Keratinocyte (primary cell): ENCODE data around the gene WFDC2.

Experiments
- CTCF ChIP-seq, 3 experiments: IDR thresholded peaks in 1 of 3; conservative IDR thresholded peaks in 1 of 3; optimal IDR thresholded peaks in 1 of 3; 2 replicates in 2 of 3; 3 replicates in 1 of 3; pipeline versions ENCODE3 to v1.5.1; 2011; ENCODE audit warnings: low read length in 3 of 3, mild to moderate bottlenecking in 3 of 3, moderate library complexity in 2 of 3, control low read depth in 1 of 3, inconsistent platforms in 1 of 3; ENCODE audit not compliant: insufficient read depth in 2 of 3; ENCODE audit errors: extremely low read depth in 1 of 3
- EZH2 ChIP-seq: IDR thresholded peaks from one replicate; pipeline ENCODE4 v1.6.1; 2012; ENCODE audit warnings: inconsistent platforms, mild to moderate bottlenecking, low read length, moderate library complexity

DNA sequence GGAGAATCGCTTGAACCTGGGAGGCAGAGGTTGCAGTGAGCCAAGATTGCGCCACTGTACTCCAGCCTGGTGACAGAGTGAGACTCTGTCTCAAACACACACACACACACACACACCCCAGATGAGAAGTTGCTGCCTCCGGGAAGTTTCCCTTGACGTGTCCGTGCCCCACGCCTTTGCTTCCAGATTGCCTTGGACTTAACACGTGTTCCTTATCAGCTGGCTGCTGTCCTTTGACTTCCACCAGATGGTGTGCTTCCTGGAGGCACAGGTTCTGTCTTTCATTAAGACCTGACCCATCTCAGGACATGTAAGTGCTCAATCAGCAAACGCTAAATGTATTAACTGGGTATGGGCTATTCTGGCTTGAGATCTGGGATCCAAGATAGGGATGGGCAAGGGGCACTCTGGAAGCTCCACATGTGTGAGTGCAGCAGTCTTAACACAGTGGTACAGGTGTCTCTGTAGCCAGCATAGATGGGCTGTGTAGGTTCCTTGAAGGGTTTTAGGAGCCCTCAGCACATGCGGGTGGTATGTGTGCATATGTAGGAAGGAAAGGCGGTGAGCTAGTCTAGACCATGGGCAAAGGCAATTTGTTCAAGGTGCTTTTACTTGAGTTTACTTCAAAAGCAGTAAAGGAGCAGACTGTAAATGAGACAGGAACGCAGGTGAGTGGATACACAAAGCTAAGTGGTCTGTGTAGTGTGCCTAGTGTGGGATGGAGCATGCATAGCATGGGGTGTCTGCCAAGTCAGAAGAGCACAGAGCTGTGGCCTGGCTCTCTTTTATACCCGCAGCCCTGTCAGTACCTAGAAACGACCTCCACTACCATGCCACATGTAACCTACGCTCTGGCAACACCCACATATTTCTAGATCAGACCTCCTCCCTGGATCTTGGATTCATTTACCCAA is 42.1 kb upstream of the WFDC2 start:
- TF ChIP-seq CTCF (optimal IDR thresholded peaks at IDR 0.05 in 1 of 3, IDR thresholded peaks at IDR 0.05 in 1 of 3, conservative IDR thresholded peaks at IDR 0.05 in 1 of 3; ENCODE audit: extremely low read depth in 1 of 3, insufficient read depth in 2 of 3, low read length in 3 of 3) (no peak), EZH2 (no peak)
